ENCODE results near the gene ISG20L2.

The ISG20L2 gene

DNA sequence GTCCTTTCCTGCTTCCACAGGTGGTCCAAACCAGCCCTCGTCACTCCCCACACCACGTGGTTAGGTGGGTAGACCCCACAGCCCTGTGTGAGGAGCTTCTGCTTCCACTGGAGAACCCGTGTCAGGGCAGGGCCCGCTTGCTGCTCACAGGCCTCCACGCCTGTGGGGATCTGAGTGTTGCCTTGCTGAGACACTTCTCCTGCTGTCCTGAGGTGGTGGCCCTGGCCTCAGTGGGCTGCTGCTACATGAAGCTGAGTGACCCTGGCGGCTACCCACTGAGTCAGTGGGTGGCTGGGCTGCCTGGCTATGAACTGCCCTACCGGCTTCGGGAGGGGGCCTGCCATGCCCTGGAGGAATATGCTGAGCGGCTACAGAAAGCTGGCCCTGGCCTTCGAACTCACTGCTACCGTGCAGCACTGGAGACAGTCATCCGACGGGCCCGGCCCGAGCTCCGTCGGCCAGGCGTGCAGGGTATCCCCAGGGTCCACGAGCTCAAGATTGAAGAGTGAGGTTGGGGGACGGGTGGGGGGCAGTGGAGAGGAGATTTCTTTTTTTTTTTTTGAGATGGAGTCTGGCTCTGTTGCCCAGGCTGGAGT is 5.5 kb upstream of the ISG20L2 start:
- DNase-seq (ENCODE audit: low spot score): no peak
- TF ChIP-seq, protein P1, sequence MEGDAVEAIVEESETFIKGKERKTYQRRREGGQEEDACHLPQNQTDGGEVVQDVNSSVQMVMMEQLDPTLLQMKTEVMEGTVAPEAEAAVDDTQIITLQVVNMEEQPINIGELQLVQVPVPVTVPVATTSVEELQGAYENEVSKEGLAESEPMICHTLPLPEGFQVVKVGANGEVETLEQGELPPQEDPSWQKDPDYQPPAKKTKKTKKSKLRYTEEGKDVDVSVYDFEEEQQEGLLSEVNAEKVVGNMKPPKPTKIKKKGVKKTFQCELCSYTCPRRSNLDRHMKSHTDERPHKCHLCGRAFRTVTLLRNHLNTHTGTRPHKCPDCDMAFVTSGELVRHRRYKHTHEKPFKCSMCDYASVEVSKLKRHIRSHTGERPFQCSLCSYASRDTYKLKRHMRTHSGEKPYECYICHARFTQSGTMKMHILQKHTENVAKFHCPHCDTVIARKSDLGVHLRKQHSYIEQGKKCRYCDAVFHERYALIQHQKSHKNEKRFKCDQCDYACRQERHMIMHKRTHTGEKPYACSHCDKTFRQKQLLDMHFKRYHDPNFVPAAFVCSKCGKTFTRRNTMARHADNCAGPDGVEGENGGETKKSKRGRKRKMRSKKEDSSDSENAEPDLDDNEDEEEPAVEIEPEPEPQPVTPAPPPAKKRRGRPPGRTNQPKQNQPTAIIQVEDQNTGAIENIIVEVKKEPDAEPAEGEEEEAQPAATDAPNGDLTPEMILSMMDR (IDR thresholded peaks at IDR 0.05; ENCODE audit: extremely low read depth, missing control alignments): no peak

DNA sequence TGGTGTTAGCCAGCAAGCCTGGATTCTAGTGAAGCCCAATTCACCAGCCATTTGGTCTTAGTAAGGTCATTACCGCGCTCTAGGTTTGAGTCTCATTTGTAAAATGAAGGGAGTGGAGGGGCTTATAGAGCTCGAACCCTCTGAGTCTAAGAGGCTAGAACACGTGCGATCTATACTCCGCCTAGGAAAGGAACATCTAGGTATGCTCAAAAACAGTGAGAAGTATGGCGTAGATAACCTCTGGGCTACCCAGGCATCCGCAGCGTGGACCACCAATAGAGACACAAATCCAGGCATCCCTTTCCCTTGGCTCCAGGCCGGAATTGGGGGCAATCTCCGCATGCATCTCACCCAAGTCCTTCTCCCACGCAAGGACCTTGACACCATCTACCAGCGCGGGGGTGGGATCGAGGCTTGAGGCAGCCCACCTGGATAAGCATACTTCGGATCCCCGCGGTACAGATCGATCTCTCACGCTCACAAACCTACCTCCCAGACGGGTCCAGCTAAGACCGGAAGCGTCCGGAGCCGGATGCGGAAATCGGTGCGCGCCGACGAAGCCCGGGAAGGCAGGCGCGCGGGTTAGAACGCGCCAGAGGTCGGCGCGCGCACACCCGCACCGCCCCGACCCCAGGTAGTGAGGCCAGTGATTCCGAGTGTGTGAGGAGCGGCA is 504 bp downstream of the ISG20L2 start, which contains the start of gene METTL25B:
METTL25B (plus strand) TSS at position 544 of the 673 bp plus-strand sequence. CDS start 636 bp downstream, outside the sequence.
- TF ChIP-seq, protein P1 (IDR thresholded peaks at IDR 0.05; ENCODE audit: extremely low read depth, missing control alignments): no peak
- peak; percentile 82 for DNase-seq (ENCODE audit: low spot score)

DNA sequence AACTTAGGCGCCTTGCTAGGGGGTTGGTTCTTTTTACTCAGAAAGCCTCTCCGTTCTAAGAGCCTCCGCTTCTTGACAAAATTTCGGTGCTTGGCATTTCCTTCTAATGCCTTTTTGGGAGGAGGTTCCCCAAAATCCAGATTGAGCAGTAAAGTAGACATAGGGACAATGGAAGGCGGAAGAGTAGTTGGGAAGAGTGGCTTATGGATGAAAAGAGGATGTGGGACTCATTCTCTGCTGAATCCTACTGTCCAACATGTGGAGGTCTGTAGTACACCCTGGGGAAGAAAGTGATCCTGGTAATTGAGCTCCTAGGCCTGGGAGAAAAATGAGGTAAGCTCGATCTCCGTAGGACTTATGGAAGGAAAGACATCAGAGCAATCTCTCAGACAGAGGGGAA is 1.1 kb downstream of the ISG20L2 start:
- TF ChIP-seq, protein P1 (IDR thresholded peaks at IDR 0.05; ENCODE audit: extremely low read depth, missing control alignments): no peak
- no peak for DNase-seq (ENCODE audit: low spot score)

DNA sequence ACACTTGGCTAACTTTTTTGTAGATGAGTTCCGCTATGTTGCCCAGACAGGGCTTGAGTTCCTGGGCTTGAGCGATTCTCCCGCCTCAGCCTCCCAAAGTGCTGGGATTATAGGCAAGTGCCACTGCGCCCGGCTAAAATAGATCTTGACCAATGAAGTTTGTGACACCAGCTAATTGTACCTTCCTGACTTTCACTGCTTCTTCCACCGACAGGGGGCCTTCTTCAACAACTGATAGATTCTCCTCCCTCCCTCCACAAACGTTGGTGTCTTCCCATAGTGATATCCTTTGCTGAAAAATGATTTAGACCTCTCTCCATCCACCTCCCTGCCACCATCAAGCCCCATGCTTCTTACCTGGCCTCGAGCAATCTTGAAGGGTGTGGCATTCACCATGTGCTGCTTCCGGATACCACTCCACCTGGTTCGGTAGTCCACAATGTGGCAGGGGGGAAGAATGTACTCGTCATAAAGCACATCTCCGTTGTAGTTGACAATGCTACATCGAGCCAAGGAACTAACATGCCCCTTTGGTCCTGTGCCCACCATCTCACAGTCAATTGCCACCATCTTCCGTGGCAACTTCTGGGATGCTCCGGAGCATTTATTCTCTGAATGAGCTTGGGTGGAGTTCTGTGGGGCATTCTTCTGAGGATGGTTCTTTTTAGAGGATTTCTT is 1.9 kb downstream of the ISG20L2 start:
- peak; percentile 78 for DNase-seq (ENCODE audit: low spot score)
- TF ChIP-seq, protein P1 (IDR thresholded peaks at IDR 0.05; ENCODE audit: extremely low read depth, missing control alignments): peak; percentile 66

DNA sequence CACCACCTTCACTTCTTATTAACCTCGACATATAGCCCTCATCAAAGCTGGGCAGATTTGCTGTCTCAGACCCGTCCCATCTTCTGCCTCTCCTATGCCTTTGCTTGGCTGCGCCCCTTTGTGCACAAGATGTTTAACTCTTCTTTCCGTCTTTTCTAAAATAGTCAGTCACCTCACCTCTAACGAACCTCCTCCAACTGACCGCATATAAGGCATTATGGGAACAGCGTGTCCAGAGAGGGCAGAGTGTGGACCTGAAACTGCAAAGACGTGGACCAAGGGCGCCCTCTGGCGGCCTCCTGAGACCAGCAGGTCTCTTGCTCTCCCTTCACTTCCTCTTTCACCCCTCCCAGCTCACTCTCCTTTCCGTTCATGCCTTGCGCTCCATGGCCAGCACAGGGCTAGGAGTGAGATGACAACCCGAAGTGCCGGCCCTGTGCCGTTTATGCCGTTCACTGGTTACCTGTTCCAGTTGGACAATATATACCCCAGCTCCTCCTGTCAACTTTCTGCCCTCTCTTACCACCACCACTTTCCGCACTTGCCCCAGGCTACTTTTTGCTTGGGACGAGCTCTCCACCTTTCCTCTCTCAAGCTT is 2.8 kb downstream of the ISG20L2 start:
- peak; percentile 85 for DNase-seq (ENCODE audit: low spot score)
- TF ChIP-seq, protein P1 (IDR thresholded peaks at IDR 0.05; ENCODE audit: extremely low read depth, missing control alignments): peak; percentile 86

DNA sequence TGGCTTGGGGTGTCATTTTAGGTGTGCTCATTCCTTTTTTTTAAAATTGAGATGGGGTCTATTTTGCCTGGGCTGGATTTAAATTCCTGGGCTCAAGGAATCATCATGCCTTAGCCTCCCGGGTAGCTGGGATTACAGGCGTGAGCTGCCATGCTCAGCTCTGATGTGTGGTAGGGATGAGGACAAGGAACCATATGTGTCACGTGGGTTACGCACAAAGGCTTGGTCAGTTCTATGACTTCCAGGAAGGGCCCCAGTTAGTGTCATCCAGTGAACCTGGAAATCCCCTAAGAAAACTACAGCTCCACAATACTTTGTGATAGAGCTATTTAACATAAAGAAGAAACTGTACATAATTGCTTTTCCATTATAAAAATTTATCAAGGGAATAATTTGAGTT is 7.0 kb downstream of the ISG20L2 start:
- TF ChIP-seq, protein P1 (IDR thresholded peaks at IDR 0.05; ENCODE audit: extremely low read depth, missing control alignments): no peak
- DNase-seq (ENCODE audit: low spot score): no peak

DNA sequence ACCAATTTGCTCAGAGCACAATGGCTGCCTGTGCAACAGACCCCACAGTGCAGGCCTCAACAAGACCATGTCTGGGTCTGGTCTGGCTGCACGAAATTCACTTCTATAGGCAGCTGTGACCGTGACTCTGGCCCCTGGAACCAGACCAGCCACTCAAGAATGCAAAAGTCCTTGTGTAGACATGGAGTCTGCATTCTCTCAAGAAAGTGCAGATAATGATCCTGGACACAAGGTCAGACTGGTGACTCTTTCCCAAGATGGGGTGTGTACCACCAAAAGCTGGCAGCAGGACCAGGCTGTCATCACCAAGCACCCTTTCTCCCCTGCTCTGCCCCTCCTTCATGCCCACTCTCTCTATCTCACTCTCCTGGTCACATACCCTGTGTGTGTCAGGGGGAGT is 7.4 kb downstream of the ISG20L2 start:
- TF ChIP-seq, protein P1 (IDR thresholded peaks at IDR 0.05; ENCODE audit: extremely low read depth, missing control alignments): no peak
- no peak for DNase-seq (ENCODE audit: low spot score)
